GM13977 (cell line): ENCODE measurements around the gene AGMO.

ENCODE experiments used
- DNase-seq: peaks from one replicate; pipeline ENCODE4 v3.0.0; 2012; ENCODE audit warnings: low spot score
- in situ Hi-C: fragments of 300-500 bp; cut with MboI; formaldehyde crosslinking; loops from one replicate; pipeline ENCODE4 v1.12.0; 2022; ENCODE audit warnings: low sequenced_read_pairs, low pct_unique_long_range_greater_than_20kb, mixed read lengths, inconsistent platforms; ENCODE audit not compliant: unreplicated experiment
- TF ChIP-seq, protein P1 (sequence below): IDR thresholded peaks from 2 replicates; pipeline ENCODE4 v1.5.1; 2012; ENCODE audit warnings: mild to moderate bottlenecking, control low read depth; ENCODE audit not compliant: insufficient read depth; ENCODE audit errors: extremely low read depth, missing control alignments

AGMO gene

DNA sequence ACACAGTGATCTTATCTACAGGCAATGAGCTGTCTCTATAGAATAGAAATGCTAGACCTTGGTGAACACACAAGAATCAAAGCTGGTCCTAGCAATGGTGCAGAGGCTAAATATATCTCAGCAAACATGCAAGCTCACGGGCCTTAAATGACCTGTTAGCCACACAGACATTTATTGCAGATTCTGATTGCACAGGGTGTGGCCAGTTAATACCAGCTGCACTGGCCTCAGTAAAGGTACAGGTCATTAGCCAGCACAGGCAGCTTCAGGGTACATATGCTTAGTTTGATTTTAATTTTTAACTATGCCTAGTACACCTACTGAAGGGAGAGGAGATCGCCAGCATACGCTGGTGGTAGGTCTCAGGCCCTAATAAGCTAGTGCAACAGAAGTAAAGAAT lies 393.9 kb downstream of the AGMO start:
- TF ChIP-seq, protein P1, sequence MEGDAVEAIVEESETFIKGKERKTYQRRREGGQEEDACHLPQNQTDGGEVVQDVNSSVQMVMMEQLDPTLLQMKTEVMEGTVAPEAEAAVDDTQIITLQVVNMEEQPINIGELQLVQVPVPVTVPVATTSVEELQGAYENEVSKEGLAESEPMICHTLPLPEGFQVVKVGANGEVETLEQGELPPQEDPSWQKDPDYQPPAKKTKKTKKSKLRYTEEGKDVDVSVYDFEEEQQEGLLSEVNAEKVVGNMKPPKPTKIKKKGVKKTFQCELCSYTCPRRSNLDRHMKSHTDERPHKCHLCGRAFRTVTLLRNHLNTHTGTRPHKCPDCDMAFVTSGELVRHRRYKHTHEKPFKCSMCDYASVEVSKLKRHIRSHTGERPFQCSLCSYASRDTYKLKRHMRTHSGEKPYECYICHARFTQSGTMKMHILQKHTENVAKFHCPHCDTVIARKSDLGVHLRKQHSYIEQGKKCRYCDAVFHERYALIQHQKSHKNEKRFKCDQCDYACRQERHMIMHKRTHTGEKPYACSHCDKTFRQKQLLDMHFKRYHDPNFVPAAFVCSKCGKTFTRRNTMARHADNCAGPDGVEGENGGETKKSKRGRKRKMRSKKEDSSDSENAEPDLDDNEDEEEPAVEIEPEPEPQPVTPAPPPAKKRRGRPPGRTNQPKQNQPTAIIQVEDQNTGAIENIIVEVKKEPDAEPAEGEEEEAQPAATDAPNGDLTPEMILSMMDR = no peak
- no peak for DNase-seq
- in situ Hi-C loops = no loop called here

DNA sequence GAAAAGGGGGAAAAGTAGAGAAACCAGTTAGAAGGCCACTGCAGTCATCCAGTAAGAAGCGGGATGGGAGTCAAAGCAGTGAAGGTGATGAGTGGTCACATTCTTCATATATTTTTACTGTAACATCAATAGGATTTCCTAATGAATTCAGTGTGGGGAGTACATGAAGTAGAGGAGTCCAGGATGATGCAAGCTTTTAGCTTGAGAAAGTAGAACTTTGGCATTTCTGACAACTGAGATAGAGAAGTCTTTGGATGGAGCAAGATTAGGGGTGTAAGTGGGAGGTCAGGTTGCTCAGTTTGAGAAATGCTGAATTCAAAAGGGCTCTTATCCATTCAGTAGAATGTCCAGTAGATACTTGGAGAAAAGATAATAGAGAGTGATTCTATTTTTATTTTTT lies 395.2 kb downstream of the AGMO start:
- no peak for DNase-seq
- in situ Hi-C loops = no loop called here

DNA sequence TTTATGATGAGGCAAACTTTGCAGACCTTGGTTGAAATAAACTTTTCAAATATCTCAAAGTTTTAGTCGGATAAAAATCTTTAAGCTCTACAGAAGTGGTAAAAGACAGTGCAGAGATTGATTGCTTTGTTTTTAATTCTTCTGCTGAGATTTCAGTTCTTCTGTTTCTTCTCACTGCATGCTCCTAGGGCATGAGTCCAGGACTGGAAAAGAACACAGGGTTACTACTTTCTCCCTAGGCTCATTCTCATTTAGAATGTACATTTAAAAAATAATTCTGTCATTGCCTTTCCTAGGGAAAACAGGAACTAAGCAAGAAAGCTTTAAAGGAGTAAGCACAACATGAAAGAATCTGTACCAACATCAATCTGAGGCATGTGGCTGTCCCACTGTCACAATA lies 402.6 kb downstream of the AGMO start:
- in situ Hi-C loops = no loop called here
- no peak for DNase-seq
- TF ChIP-seq, protein P1 = no peak

More for the DNA sequence above, 395.2 kb downstream of the AGMO start:
- TF ChIP-seq, protein P1 = no peak

DNA sequence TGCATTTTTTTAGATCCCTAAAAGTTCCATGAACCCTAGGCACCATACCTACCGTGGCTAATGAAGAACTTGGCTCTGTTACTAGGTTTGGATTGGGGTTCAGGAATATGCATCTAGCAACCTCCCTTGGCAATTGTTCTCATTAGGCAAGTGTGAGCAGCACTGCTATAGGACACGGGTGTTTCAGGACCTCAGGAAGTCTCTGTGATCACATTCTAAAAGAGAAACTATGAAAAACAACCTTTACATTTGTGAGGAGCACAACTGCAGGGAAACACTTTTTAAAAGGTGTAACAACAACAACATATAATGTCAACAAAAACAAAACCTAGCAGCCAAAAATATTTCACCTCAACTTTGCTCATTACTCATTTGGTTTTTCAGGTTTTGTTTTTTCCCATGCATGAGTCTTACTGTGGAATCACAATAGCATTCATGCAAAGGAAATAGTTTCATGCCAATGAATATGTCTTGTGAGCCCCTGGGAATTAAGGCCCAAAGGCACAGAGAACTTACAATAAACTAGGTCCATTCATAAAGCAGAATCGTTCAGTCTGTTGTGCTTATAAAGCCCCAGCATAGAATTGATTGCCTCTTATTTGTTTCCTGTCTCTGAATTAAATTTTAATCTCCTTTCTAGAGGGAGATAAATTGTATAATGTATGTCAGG lies 403.5 kb downstream of the AGMO start:
- in situ Hi-C loops = no loop called here
- TF ChIP-seq, protein P1 = no peak
- no peak for DNase-seq
